GM11168 (cell line): ENCODE results near the gene SDF2L1.

ENCODE experiments used
- in situ Hi-C: fragments of 300-500 bp; cut with MboI; formaldehyde crosslinking; loops from one replicate; pipeline ENCODE4 v1.12.0; 2022; ENCODE audit warnings: low sequenced_read_pairs; ENCODE audit not compliant: unreplicated experiment

SDF2L1 gene

GRCh38 chr22:21621025-21621424 lies 21.1 kb upstream of the SDF2L1 start:
- in situ Hi-C loops, result no loop called here

GRCh38 chr22:21622011-21622918 lies 19.8 kb upstream of the SDF2L1 start:
- in situ Hi-C loops, result no loop called here

DNA sequence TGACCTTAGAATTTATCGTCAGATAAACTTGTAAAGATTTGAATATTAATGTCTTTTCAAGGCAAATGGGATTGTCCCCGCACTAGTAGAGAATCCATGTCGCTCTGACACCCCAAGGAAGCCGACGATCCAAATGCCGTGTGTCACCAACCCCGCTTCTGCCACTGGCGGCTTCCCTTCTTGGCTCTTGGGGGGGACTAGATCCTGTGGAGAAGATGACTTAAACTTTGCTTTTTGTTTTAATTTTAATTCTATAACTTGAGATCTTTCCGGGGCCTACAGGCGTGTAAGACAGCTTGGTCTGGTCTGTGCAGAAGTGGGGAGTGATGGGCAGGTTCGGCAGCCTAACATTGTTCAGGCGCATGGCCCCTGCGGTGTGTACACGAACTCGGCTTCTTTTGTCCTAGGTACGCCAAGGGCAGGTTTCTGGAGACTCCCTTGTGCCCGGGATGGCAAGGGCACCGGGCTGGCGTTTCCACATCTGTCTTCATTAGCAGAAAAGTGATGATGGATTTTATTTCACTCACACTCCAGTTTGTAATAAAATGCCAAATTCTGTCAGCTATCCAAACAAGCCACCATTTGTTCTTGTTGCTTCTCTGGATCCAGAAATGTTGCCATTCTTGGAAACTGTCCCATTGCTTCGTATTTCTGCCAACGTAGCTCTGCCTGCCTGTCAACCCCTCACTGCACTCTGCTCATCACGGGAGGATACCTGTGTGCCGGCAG lies 19.0 kb upstream of the SDF2L1 start:
- in situ Hi-C loops, result no loop called here

DNA sequence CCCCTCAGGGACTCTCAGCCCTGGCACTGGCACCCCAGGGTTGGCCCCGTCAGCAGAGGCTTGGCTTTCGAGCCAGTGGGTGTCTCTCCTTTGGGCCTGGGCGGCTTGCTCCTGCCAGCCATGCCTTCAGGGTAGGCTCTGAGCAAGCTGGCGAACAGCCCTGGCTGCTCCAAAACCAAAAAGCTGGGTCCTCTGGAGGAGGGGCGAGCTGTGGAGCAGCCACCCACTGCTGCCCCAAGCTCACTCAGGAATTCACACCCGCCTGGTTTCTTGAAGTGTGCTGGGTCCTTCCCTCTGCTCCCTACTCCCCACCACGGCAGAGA lies 18.5 kb upstream of the SDF2L1 start:
- in situ Hi-C loops, result no loop called here

DNA sequence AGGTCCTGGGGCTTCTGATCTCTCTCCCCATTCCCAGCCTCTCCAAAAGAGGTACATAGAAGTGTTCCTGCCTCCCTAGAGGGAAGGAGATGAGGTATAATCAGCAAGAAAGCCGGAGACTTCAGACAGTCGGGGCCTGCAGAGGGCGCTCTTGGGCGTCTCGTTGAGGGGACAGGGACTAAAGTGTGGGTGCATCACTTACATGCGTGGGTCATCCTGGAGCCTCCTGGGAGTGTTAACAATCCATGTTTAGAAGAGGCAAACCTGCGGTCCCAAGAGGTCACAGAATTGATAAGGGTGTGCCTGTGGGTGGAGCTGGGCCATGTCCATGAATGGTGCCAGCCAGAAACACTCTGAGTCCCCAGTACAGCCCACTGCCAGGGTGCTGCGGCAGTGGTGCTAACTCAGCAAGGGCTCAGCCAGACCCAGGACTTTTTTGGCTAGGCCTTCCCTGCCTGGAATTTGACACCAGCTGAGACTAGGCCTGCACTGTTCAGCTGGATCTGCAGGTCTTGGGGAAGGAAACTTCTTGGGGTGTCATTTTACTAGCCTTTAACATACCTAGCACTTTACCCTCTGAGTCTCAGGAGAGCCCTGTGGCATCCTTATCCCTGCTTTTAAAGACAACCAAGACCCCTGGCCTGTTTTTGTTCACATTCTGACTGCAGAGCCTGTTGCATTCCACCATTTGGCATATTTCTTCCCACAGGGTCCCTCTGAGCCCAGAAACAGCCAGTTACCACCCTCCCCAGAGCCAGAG lies 17.8 kb upstream of the SDF2L1 start:
- in situ Hi-C loops, result no loop called here

DNA sequence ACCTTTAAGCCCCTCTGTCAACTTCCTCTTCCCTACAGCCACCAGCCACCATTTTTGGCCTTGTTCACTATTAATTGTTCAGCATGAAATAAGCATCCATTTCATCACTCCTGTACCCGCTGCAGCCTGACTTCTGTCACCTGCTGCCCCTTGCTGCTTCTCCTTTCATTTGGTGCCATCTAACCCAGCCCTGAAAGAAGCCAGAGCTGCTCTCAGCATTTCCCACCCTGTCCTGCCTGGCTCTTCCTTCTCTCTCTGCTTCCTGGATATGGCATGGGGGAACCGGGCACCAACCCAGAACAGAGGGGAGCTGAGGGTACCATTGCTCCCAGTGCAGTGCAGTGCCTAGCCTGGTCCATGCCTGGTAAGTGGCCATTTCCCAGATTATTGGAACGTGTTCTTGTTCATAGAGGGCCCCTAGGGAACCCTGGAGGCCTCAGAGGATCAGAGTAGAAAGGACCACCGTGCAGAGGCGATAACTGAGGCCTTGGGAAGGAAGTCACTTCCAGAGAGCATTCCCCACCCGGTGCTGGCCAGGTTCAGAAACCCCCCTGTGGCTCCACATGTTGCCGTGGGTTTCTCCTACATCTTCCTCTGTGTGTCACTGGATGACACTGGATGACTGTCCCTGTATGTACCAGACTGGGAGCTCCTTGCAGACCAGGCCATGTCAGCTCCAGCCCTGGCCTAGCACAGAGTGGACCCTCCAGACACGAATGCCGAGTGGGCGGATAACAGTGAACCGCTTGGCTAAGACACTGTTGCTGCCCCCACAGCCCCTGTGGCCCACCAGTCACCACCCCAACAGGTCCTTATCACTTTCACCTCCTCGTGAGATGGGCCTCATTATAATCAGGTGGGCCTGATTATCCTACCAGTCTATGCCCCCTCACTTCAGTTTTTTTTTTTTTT lies 17.0 kb upstream of the SDF2L1 start:
- in situ Hi-C loops, result no loop called here

- in situ Hi-C loops, result no loop called here
These were observed 15.9 kb upstream of the SDF2L1 start for GRCh38 chr22:21626073-21626734.

DNA sequence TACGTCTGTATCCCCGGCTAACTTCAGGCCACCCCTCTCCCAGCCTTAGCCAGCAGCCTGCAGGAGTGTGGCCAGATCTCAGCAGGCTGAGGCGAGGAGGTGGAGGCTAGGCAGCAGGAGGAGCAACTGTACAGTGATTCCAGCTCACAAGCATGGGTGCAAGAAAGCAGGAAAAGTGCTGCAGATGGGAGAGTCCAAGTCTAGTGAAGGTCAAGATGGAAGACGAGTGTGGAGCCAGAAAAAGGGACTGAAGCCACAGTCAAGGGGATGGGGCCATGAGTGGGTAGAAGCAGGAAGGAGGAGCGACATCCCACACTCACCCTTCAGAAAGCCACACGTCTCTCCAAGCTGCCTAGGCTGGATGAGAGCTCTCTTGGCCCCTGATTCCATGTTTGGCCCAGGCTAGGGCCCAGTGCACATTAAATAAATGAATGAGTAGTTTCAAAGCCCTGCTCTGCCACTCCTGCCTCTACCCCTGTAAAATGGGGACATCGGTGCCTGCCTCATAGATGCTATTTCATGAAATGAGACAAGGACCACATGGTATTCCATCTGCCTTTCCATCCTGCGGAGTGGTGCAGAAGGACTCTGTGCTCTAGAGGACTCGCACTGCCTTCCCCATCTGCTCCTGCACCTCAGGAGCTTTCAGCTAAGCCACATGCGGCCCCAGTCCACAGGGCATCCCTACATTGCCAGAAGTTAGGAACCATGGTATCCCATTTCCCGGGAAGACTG lies 15.2 kb upstream of the SDF2L1 start:
- in situ Hi-C loops, result no loop called here

DNA sequence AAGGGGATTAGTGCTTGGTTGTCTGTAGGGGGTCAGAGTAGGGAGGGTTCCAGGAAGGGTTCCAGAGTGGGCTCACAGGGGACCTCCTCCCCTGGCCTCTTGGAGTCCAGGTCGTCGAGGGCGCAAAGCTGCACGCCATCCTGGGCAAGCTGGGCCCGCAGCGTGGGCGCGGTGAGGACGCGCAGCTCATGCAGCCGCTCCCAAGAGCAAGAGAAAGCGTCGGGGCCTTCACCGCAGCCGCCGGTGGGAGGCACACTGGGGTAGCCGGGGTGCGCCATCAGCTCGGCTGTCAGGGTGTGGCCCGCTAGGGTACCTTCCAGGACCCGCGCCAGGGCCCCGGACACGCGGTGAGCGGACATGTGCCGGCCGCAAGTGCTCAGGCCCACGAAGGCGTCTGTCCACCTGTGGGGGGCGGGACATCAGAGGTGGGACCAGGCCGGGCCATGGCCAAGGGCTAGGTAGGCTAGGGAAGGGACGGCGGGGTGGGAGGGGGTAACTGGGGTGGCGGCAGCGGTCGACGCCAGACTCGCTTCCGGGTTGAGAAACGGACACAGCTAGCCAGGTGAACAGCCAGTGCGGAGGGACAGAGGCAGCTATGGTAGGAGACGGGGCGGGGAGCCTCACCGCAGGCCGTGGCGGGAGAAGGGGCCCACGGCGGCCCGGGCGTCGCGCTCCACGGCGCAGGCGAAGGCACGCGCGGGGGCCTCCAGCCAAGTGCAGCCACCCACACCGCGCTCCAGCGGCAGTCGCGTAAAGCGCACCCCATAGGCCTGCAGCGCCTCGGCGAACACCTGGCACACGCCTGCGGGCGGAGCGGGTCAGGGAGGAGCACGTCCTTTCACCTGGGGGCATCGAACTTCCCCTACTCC lies 13.5 kb upstream of the SDF2L1 start:
- in situ Hi-C loops, result no loop called here

- in situ Hi-C loops, result no loop called here
These were observed 12.6 kb upstream of the SDF2L1 start, which contains the start of gene YDJC for GRCh38 chr22:21629255-21630149. YDJC (minus strand) TSS chr22:21630022; CDS start chr22:21630014, 8 bp downstream.

- in situ Hi-C loops, result no loop called here
These were observed 11.1 kb upstream of the SDF2L1 start for GRCh38 chr22:21631025-21631424.

- in situ Hi-C loops, result no loop called here
These were observed 9.7 kb upstream of the SDF2L1 start, which contains the start of gene CCDC116 for GRCh38 chr22:21632237-21632895. CCDC116 (plus strand) TSS chr22:21632760; CDS start chr22:21633182, 422 bp downstream.

DNA sequence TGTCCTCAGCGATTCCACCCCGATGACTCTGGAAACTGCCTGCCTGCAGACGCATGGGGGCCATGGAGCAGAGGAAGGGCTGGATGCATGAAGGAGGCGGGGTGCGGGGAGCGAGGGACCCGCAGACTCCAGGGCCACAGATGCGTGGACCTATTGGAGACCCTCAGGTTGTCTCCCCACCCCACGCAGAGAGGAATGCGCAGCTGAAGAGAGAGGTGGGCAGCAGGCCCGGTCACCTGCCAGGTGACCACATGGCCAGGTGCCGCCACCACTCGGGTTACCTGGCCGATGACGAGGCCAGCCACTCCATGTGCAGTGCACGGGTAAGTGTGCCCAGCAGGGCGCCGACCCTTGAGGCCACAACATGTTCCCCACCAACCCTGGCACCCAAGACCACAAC lies 9.2 kb upstream of the SDF2L1 start:
- in situ Hi-C loops, result no loop called here

DNA sequence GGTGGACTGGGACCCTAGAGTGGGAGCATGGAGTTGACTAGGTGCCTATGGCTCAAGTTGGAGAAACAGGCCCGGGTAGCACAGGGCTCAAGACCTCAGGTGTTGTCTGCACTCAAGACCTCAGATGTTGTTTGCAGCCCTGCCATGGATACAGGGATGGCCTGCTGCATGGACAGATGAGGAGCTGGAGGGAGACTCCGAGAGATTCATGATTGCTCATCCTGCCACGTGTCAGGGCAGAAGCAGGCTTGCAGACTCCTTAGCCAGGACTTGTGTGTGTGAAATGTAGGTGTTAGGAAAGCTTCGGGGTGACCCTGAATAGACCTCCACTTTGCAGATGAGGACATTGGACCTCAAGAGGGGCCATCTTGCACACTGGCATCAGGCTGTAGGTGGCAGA lies 8.6 kb upstream of the SDF2L1 start:
- in situ Hi-C loops, result no loop called here

DNA sequence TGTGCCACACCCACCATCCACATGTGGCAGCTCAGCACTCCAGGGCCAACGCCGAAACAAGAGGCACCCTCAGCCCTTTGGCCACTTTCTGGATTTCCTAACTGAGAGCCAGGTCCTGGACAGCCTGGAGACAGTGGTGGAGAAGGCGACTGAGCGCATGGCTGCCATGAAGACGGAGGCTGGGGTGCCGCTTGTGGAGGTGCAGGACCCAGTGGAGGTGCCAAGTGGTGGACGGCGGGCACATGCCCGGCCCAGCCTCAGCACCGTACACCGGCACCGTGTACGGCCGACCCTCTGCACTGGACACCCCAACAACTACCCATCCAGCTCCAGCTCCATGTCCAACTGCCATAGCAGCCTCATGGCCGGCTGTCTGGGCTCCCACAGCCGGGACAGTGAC lies 8.0 kb upstream of the SDF2L1 start:
- in situ Hi-C loops, result no loop called here

GRCh38 chr22:21634844-21635243 lies 7.3 kb upstream of the SDF2L1 start:
- in situ Hi-C loops, result no loop called here
